CD4-positive, alpha-beta T cell treated with Interleukin-2 at 100 ng/mL for 4 hours (primary cell): ENCODE results near the gene RFX4.

Experiments used
- DNase-seq: peaks from one replicate; pipeline ENCODE4 v3.0.0-alpha.2; 2020; ENCODE audit warnings: low spot score

The RFX4 gene

GRCh38 chr12:106582641-106583230, at the start of gene RFX4:
Gene RFX4 (plus strand): TSS chr12:106583004. CDS start chr12:106583321, 317 bp downstream.
- no peak for DNase-seq

- no peak for DNase-seq
These were observed 41.6 kb upstream of the RFX4 start for GRCh38 chr12:106541201-106541600.

DNA sequence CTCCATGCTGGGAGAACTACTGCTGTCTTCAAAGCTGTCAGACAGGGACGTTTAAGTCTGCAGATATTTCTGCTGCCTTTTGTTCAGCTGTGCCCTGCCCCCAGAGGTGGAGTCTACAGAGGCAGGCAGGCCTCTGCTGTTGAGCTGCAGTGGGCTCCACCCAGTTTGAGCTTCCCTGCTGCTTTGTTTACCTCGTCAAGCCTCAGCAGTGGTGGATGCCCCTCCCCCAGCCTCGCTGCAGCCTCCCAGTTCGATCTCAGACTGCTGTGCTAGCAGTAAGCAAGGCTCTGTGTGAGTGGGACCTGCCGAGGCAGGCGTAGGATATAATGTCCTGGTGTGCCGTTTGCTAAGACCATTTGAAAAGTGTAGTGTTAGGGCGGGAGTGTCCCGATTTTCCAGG, 31.4 kb upstream of the RFX4 start:
- no peak for DNase-seq

DNA sequence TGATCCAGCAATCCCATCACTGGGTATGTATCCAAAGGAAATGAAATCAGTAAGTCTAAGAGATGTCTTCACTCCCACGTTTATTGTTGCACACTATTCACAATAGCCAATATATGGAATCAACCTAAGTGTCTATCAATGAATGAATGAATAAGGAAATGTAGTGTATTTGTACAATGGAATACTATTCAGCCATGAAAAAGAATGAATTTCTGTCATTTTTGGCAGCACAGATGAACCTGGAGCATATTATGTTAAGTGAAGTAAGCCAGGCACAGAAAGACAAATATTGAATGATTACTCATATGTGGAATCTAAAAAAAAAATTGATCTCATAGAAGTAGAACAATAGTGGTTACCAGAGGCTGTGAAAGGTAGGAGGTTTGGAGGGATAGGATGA, 30.6 kb upstream of the RFX4 start:
- DNase-seq, result no peak

DNA sequence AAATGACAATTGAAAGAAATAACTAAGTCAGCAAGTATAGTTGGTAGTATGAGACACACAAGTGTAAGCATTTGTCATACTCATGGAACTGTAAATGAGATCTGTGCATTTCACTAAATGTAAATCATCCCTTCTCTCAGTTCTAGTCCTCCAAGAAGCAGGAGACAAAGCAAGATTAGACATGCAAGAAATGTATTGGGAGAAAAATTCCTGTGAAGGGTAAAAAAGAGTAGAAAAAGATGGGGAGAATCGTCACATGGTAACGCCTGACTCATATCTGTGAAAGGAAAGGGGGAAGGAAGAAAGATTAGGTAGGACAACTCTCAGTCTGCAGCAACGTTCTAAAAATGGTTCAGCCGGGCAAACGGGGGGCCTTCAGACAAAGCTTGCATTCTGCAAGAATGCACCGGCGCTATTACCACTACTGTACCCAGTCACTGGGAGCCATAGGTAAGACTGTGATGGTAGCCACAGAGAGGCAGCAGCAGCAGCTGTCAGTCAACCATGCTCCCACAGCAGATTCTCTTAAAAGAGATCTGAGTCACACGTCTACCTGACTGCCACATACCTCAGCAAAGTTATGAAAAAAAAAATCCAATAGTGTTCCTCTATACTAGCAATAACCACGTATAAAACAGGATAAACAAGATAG, 18.0 kb upstream of the RFX4 start:
- DNase-seq, result no peak

DNA sequence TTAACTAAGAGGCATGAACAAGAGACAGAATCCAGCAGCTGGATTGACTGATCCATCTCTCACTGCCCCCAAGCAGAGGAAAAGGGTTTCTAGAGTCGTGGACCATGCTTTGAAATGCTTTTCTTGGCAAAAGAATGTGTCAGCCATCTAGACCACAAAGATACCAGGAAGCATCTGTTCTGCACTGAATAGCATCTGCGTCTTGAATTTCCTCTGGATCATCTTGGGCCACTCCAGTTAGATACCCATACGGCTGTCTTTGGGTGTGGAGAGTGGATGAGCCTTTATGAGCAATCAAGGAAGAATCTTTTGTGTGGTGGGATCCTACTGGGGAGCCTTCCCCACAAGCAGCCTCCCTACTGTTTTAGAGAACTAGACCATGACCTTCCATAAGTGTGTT, 16.0 kb upstream of the RFX4 start:
- no peak for DNase-seq

DNA sequence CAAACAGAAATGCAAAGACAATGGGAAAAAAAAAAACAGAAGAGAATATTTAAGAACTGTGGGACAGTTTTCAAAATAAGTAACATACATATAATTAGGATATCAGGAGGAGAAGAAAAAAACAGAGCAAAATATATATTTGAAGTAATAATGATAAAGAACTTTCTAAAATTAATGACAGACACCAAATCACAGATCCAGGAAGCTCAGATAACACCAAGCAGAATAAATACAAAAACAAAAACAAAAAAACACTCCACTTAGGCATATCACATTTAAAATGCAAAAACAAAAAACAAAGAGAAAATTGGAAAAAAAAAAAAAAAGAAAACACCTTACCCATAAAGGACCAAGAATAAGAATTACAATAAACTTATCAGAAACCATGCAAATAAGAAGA, 9.6 kb upstream of the RFX4 start:
- no peak for DNase-seq

DNA sequence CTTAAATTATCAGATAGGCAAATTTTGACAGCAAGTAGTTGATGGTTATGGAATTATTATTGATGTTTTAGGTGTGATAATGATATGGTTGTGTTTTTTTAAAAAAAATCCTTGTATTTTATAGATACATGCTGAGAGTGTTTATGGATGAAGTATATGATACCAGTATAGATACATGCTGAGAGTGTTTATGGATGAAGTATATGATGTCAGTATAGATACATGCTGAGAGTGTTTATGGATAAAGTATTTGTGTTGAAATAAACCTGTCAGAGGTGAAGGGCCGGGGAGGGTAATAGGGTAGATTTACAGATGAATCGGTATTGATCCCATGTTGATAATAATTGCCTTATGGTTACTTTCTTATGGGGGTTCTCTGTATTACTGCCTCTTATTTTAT, 6.0 kb upstream of the RFX4 start:
- DNase-seq, result no peak

GRCh38 chr12:106580671-106581508, 1.9 kb upstream of the RFX4 start:
- no peak for DNase-seq

- DNase-seq, result no peak
These were observed 1.1 kb upstream of the RFX4 start for GRCh38 chr12:106581543-106582248.

DNA sequence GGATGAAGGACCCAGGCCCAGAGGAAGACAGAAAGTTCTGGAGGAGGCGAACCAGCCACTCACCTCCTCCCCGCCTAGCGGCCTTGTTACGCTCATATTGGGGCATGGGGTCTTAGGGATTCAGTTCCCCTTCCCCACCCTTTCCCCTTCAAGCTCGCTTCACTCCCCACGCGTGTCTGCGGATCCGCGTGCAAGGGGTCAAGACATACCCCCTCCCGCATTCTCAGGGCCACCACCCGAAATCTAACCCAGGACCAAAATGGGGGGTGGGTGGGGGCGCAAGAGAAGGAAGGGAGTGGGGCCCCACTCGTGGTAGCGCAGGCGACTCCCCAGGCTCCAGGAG, 584 bp upstream of the RFX4 start:
- no peak for DNase-seq

GRCh38 chr12:106583242-106584103, 669 bp downstream of the RFX4 start:
- no peak for DNase-seq

GRCh38 chr12:106584104-106585064, 1.6 kb downstream of the RFX4 start:
- no peak for DNase-seq

DNA sequence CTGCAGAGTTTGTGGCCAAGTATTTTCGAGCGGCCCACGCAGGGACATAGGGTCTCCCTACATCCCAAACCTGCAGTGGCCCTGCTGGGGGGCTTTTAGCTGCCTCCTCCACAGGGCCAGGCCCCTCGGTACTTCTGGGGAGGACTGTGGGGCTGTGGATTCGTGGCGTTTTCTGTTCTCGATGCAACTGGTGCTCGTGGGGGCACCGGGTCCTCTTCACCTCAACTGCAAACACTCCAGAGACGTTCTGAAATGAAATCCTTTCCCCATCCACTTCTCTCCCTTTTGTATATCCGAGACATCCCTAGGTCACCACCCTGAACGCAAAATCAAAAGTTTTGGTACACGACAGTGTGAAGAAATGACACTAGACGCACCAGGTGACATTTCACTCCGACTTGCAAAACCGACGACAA, 2.3 kb downstream of the RFX4 start:
- DNase-seq, result no peak

DNA sequence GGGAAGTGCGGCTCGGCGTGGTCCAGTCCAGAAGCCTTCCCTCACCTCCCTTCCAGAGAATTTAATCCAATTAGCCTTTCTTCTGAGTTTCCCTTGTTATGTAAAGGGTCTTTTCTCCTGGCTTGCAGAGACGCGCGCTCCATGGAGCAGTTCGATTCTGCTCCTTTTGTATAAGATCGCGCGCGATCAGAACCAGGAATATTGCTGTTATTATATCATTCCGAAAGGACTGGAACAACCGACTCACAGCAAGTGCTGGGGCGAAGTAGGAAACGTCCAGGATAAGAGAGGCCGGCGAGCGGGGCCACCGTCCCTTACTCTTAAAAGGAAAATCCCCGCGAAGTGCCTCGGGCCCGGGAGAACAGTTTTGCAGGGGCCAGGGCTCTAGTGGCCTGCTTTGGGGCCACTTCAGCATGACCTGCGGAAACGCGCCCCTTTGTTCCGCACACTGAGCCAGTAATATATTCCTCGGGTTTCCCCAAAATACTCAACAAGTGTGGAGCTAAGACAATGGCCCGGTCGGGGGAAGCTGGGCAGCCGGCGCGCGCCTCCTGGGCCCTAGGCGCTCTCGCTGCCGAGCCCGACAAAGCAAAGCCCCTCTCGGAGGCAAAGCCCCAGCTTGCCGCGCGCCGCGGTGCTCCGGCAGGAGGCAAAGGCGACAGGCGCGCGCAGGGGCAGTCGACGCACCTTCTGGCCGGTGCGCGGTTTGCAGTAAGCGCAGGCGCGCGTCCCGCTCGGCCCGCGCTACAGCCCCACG, 2.9 kb downstream of the RFX4 start:
- no peak for DNase-seq

DNA sequence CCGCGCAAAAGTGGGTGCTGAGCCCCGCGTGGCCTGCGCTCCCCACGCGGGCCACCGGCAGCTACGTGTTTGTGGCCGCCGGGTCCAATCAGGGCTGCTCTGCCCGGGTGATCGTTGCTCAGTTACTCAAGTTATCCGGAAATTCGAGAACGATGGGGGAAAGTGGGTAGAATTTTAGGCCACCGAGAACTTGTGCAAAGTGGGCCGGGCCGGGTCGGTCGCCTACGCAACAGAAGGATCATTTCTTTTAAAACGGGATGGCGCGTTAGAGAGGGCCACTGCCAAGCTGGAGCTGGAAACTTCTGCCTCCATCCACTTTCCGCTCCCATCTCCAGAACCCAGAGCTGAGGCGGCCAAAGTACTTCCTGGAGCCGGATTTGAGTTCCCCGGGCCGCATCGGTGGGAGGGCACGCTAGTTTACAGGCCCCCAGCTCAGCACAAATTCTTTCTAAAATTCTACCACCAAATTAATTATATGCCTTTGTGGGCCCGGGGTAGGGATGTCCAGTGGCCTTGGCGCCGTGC, 3.5 kb downstream of the RFX4 start:
- DNase-seq, result no peak

DNA sequence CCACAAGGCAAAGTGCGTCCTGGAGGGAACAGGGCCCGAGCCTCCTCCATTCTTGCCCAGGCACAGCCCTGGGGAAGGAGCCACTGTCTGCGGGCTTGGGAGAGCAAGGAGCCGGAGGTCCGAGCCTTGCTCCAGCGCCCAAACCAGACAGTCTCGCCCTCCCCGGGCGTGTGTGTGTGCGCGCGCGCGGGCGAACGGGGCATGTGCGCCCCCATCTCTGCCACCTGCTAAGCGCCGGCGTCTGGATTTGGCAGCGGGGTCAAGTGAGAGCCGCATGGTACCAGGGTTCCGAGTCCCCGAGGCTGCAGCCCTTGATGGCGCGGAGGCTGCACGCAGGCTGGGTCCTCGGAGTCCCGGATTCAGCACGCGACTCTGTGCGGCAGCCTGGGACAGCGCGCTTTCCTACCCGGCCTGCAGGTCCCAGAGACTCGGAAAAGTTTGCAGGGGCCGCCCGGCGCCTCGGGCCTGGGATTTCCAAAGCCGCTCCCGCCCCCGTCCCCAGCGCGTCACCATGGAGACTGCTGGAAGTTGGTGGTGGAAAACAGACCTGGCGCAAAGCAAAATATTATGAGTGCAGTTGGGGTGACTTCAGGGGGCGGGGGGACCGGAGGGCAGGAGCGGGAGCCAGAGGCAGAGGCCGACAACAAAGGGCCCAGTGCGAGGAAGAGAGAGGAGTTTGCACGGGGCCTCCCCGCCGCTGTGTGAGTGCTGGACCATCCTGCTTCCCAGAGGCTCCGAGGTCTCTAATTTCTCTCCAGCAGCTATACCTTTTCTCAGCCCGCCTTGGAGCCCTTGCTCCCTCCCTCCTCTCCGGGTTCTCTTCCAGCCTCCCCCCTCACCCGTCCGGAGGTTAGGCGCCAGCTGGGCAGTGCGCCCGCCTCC, 4.2 kb downstream of the RFX4 start:
- no peak for DNase-seq

GRCh38 chr12:106588771-106589170, 6.0 kb downstream of the RFX4 start:
- DNase-seq, result no peak

GRCh38 chr12:106590601-106591000, 7.8 kb downstream of the RFX4 start:
- no peak for DNase-seq
